Fibroblast of peridontal ligament (primary cell): Measurements from ENCODE around the gene TTC3.
"Not testable (repeated sequence)": the region's sequence is repeated elsewhere in the genome, so short reads cannot be mapped to it uniquely, and the experiment has no call there.

Experiments used
- DNase-seq: peaks from one replicate; pipeline ENCODE4 v3.0.0-alpha.2; 2010; ENCODE audit errors: extremely low read depth

Gene TTC3

DNA sequence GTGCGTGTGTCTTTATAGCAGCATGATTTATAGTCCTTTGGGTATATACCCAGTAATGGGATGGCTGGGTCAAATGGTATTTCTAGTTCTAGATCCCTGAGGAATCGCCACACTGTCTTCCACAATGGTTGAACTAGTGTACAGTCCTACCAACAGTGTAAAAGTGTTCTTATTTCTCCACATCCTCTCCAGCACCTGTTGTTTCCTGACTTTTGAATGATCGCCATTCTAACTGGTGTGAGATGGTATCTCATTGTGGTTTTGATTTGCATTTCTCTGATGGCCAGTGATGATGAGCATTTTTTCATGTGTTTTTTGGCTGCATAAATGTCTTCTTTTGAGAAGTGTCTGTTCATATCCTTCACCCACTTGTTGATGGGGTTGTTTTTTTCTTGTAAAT is 149.2 kb downstream of the TTC3 start:
- DNase-seq: not testable (repeated sequence)

DNA sequence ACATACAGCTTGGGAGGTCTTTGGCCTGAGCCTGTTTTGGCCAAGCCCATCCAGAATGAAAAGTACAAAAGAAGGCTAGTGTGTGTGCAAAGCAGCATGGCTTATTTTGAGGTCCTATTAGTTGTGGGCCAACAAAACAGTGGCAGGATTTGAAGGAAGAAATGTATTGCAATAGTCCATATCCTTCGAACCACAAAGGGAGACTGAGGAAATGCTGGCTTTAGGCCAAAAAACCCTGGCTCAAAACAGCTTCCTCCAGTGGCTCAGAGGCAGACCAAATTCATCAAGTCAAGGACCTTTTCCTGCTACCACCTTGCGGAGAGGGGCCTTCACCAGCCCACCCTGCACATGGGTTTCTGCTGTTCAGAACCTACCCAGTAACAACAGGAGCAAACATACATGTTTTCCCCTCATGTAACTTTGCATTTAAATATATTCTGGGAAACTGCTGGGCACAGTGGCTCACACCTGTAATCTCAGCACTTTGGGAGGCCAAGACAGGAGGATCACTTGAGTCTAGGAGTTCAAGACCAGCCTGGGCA is 150.8 kb downstream of the TTC3 start:
- DNase-seq: no peak

DNA sequence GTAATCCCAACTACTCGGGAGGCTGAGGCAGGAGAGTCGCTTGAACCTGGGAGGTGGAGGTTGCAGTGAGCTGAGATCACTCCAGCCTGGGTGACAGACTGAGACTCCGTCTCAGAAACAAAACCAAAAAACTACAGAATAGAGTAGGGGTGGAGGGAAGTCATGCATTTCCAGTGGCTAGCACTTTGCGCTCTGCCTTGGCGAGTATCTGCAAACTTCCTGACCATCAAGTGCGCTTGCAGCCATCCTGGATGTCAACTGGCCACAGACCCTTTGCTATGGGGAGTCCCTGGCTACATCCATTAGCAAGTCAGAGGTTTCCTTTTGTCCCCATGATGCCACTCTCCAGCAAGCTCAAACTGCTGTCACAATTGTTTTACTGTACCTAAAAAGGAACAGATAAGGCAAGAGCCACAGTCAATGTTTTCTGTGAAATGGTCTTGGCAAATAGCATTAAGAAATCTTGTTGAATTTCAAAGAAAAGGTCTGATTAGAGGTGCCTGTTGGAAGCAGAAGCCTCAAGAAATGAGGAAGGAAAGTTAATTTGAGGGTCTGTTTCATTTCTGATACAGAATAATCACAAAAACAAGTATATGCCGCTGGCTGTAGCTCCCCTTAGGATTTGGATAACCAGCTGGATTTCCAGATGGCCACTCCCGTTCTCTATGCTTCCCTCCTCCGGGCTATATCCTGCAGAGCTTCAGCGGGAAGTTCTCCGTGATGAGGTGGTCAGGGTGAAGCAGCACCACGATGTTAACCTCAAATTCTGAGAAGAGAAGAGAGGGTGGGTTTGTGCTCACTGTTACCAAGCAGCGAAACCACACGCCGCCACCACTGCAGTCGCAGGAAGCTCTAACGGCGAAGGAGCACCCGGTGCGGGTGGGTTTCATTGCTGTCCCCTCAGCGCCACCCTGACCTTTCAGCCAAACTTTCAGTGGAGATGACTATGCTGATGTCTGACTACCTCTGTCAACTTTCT is 152.1 kb downstream of the TTC3 start:
- no peak for DNase-seq

GRCh38 chr21:37226041-37226920 is 153.2 kb downstream of the TTC3 start:
- no peak for DNase-seq

- DNase-seq: no peak
Observed at GRCh38 chr21:37227071-37228002, 154.3 kb downstream of the TTC3 start.

- DNase-seq: no peak
Observed at GRCh38 chr21:37228003-37228400, 154.9 kb downstream of the TTC3 start.

- DNase-seq: no peak
Observed at GRCh38 chr21:37230632-37231248, 157.7 kb downstream of the TTC3 start.

GRCh38 chr21:37231249-37231645 is 158.2 kb downstream of the TTC3 start:
- DNase-seq: no peak

GRCh38 chr21:37231671-37232070 is 158.6 kb downstream of the TTC3 start:
- no peak for DNase-seq

DNA sequence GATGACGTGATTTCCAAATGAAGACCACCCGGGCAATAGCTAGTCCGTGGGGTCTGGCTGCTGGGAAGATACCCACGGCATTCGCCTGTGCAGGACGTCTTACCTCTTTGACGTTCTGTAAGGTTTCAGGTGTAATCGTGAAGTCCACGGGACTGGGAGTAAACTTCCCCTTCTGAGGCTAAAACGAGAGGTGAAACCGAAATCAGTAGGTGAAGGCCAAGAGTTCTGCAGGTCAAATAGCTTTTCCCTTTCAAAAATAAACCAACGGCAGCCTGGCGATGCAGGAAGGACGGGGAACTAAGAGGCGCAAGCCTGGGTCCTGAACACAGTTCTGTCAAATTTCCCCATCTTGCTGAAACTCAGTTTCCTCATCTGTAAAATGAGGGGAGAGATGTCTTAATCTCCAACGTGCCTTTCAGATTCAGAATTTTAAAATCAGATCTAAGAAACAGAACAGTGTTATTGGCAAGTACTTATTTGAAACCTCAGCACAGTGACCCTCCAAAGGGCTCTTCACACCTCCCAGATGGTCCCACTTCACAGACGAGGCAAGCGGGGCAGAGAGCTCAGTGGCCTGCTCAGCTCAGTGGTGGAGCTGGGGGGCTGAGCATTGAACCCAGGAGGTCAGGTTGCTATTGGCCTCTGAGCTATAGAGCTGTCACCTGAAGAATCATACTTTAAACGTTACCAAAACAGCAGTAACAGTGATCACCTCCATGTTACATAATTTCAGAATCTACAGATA is 159.4 kb downstream of the TTC3 start:
- no peak for DNase-seq

- no peak for DNase-seq
Observed at GRCh38 chr21:37233551-37234146, 160.6 kb downstream of the TTC3 start.

DNA sequence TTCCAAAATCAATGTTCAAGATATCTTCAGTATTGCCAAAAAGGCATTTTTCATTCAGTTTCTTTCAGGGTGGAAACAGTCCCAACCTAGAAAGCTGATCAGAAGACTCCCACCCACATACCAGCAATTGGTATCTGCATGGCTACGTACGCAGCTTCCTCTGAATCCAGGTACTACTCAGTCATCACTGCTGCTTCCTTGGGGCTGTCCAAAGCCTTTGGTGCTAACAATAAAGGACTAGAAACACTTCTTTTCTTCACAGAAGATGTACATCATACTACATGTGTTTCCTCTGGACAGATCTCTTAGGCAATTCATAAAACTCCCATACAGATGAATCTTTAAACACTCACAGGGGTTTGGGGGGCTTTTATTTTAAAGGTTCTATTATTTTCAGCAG is 164.3 kb downstream of the TTC3 start:
- DNase-seq: no peak

DNA sequence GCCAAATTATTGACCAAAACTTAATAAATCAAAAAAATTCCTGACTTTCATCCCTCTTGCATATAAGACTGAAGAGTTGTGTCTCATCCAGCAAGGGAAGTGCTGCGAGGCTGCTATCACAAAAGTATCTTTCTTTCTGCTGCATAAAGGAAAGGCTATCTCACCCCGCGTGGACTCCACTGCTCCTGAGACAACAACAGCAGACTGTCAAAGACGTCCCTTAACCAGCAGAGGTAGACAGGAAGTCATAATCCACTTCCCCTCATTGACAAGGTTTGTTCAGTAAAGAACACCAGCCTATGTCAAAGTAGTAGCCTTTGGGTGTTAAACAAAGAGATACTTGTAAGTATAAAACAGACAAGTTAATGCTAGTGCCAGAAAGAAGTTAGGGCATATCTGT is 164.7 kb downstream of the TTC3 start:
- DNase-seq: no peak

- DNase-seq: no peak
Observed at GRCh38 chr21:37240978-37241377, 167.9 kb downstream of the TTC3 start.

DNA sequence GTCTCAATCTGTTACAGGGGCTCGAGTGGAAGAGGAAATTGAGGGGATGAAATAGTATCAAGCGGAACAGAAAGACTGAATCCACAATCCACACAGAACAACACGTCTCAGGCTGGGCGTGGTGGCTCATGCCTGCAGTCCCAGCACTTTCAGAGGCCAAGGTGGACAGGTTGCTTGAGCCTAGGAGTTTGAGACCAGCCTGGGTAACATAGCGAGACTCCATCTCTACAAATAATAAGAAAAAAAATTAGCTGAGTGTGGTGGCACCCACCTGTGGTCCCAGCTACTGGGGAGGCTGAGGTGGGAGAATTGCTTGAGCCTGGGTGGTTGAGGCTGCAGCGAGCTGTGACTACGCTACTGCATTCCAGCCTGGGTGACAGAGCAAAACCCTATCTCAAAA is 168.4 kb downstream of the TTC3 start:
- DNase-seq: no peak

DNA sequence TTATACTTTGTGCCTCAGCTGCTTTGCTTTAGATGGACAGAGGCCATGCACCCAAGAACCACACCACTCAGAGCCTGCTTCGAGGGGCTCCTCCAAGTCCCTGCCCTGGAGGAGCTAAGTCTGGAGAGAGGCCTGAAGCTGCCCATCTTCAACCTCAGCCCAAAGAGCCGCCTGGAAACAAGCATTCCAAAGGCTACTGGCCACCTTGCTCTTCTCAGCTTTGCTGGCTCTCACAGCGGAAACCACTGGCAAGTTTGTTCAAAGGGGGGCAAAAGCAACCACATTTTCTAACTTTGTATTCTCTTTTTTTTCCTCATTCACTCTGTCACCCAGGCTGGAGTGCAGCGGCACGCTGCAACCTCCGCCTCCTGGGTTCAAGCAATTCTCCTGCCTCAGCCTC is 170.9 kb downstream of the TTC3 start:
- no peak for DNase-seq

GRCh38 chr21:37244501-37245095 is 171.5 kb downstream of the TTC3 start:
- DNase-seq: no peak

- no peak for DNase-seq
Observed at GRCh38 chr21:37245151-37245550, 172.1 kb downstream of the TTC3 start.

GRCh38 chr21:37248298-37248697 is 175.2 kb downstream of the TTC3 start:
- no peak for DNase-seq
